T-cell (primary cell): ENCODE data around the gene TTC23. TPM values are rescaled to one million over a fixed set of nuclear protein-coding genes. Genes with fewer than 3 reads are reported as not detected.

Experiments used
- ATAC-seq, 4 experiments: fragments of 200-7000 bp in 3 of 4; fragments of 150-1000 bp in 1 of 4; cut with Tn5 transposase; replicated peaks in 1 of 4; 1 replicate in 3 of 4; 2 replicates in 1 of 4; pipeline ENCODE4 v1.10.0; 2021; ENCODE audit warnings: moderate library complexity in 3 of 4, mild to moderate bottlenecking in 2 of 4, moderate number of reproducible peaks in 1 of 4
- CTCF ChIA-PET, 2 donors: fragments of 300-600 bp; sonication (Branson Sonifier 250); formaldehyde crosslinking; loops; one replicate each; lab custom pipeline; 2022; ENCODE audit warnings: antibody characterized with exemption in 2 of 2; lab: Charles Lee
- POLR2A ChIA-PET, 2 donors: fragments of 300-600 bp; sonication (Branson Sonifier 250); formaldehyde crosslinking; loops; one replicate each; lab custom pipeline; 2022; ENCODE audit warnings: antibody characterized with exemption in 2 of 2; lab: Charles Lee
- DNase-seq, 35 experiments: peaks; one replicate each; pipeline versions ENCODE4 v3.0.0 to v3.0.0-alpha.2; 2013 to 2023
- H3K27ac ChIP-seq: one replicate; pipeline ENCODE4 v1.5.1; 2013; ENCODE audit warnings: low read length
- H3K27me3 ChIP-seq, 2 experiments: replicated peaks in 1 of 2; 1 replicate in 1 of 2; 2 replicates in 1 of 2; pipeline versions ENCODE4 v1.6.1 to v1.7.0; 2013; ENCODE audit warnings: low read length in 1 of 2, mixed read lengths in 1 of 2; ENCODE audit not compliant: control insufficient read depth in 2 of 2, insufficient read depth in 2 of 2; ENCODE audit errors: extremely low read depth in 1 of 2
- H3K36me3 ChIP-seq, 2 donors: 1 replicate in 1 of 2; 2 replicates in 1 of 2; pipeline versions ENCODE4 v1.6.1 to v1.7.0; 2013; ENCODE audit warnings: low read length in 1 of 2; ENCODE audit not compliant: control insufficient read depth in 2 of 2, insufficient read depth in 1 of 2; ENCODE audit errors: extremely low read depth in 1 of 2
- H3K4me1 ChIP-seq, 2 experiments: 1 replicate in 1 of 2; 2 replicates in 1 of 2; pipeline versions ENCODE4 v1.6.1 to v1.7.0; 2013; ENCODE audit warnings: low read length in 2 of 2, mixed read lengths in 1 of 2; ENCODE audit not compliant: insufficient read depth in 2 of 2, control insufficient read depth in 1 of 2; ENCODE audit errors: extremely low read depth in 1 of 2
- H3K4me3 ChIP-seq, 2 donors: 1 replicate in 1 of 2; 2 replicates in 1 of 2; pipeline versions ENCODE4 v1.5.1 to v1.7.0; 2013; ENCODE audit warnings: mild to moderate bottlenecking in 2 of 2, low read length in 1 of 2, moderate library complexity in 1 of 2; ENCODE audit not compliant: control insufficient read depth in 1 of 2; ENCODE audit errors: extremely low read depth in 1 of 2
- H3K9me3 ChIP-seq: 2 replicates; pipeline ENCODE4 v1.7.0; 2013
- H3K27ac Mint-ChIP-seq, 2 donors: one replicate each; pipeline ENCODE4 v1.8.0; 2020 to 2021; ENCODE audit warnings: mild to moderate bottlenecking in 2 of 2, mixed read lengths in 2 of 2
- H3K27me3 Mint-ChIP-seq, 2 donors: one replicate each; pipeline ENCODE4 v1.8.0; 2021 to 2022; ENCODE audit warnings: mixed read lengths in 2 of 2
- H3K36me3 Mint-ChIP-seq: one replicate; pipeline ENCODE4 v1.8.0; 2021; ENCODE audit warnings: mixed read lengths
- H3K4me1 Mint-ChIP-seq, 3 donors: one replicate each; pipeline ENCODE4 v1.8.0; 2020 to 2022; ENCODE audit warnings: mixed read lengths in 3 of 3, mild to moderate bottlenecking in 1 of 3
- H3K4me3 Mint-ChIP-seq, 3 donors: one replicate each; pipeline ENCODE4 v1.8.0; 2020 to 2022; ENCODE audit warnings: mild to moderate bottlenecking in 3 of 3, mixed read lengths in 3 of 3, moderate library complexity in 3 of 3
- H3K9me3 Mint-ChIP-seq, 3 donors: one replicate each; pipeline ENCODE4 v1.8.0; 2020 to 2022; ENCODE audit warnings: mixed read lengths in 3 of 3
- WGBS: methylation state at CpG from one replicate; pipeline ENCODE4 v1.1.5; 2013; ENCODE audit warnings: missing lambda C conversion rate; ENCODE audit not compliant: insufficient coverage; 5-methylcytosine and 5-hydroxymethylcytosine counted together
- total RNA-seq, 35 experiments: library from RNA in 6 of 35; stranded (reverse) in 6 of 35; fragments of 120-200 nt in 1 of 35; gene quantifications; one replicate each; pipeline versions ENCODE4 v1.2.1 to v1.2.4 and lab custom pipeline; 2013 to 2026

The TTC23 gene
- total RNA-seq, 5 donors from 2014 or later (not counting 1 experiment from before 2014, with no cell fraction given), result 0.18 to 2.2 (median 1.3) TPM; not detected in 2

- Histone ChIP-seq H3K9me3 (no peaks in the 10 kb centered on the region), H3K27ac (no peak overlapping the region), H3K27me3 (peaks cover 0 to 2% of the 10 kb centered on the region in 2 experiments), H3K4me1 (no peaks in the 10 kb centered on the region), H3K36me3 (no peaks in the 10 kb centered on the region), H3K4me3 (no peak overlapping the region)
- H3K9me3 Mint-ChIP-seq, result no peaks in the 10 kb centered on the region
- H3K36me3 Mint-ChIP-seq, result no peaks in the 10 kb centered on the region
- no peaks in the 10 kb centered on the region for H3K27me3 Mint-ChIP-seq
- DNase-seq (no peak), ATAC-seq (no peak)
- H3K4me1 Mint-ChIP-seq, result no peaks in the 10 kb centered on the region
- WGBS, result 87% methylated on average over 12 of the region's 13 CpGs
- H3K4me3 Mint-ChIP-seq, result no peak overlapping the region
- H3K27ac Mint-ChIP-seq, result no peak overlapping the region
- POLR2A ChIA-PET, result no interaction called here
- CTCF ChIA-PET, result no interaction called here
Observed at GRCh38 chr15:99137111-99137546, 112.3 kb downstream of the TTC23 start.

DNA sequence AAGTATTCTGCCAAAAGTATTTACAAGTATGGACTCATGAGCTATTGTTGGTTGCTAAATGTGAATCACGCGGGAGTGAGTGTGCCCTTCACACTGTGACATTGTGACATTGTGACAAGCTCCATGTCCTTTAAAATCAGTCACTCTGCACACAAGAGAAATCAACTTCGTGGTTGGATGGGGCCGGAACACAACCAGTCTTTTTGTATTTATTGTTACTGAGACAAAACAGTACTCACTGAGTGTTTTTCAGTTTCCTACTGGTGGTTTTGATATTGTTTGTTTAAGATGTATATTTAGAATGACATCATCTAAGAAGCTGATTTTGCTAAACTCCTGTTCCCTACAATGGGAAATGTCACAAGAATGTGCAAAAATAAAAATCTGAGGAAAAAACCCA is 114.2 kb downstream of the TTC23 start:
- no CpG with 5 or more reads among the region's 4 CpGs for WGBS
- no peaks in the 10 kb centered on the region for H3K4me1 Mint-ChIP-seq
- H3K36me3 Mint-ChIP-seq, result no peaks in the 10 kb centered on the region
- no peak overlapping the region for H3K4me3 Mint-ChIP-seq
- DNase-seq (no peak), ATAC-seq (no peak)
- no peaks in the 10 kb centered on the region for H3K27me3 Mint-ChIP-seq
- Histone ChIP-seq H3K4me1 (no peaks in the 10 kb centered on the region), H3K27me3 (peaks cover 0 to 2% of the 10 kb centered on the region in 2 experiments), H3K27ac (no peak overlapping the region), H3K36me3 (peaks cover 0 to 3% of the 10 kb centered on the region in 2 donors), H3K9me3 (no peaks in the 10 kb centered on the region), H3K4me3 (no peak overlapping the region)
- POLR2A ChIA-PET, result no interaction called here
- H3K9me3 Mint-ChIP-seq, result no peaks in the 10 kb centered on the region
- H3K27ac Mint-ChIP-seq, result no peak overlapping the region
- CTCF ChIA-PET, result no interaction called here

GRCh38 chr15:99134317-99134821 is 115.0 kb downstream of the TTC23 start:
- Histone ChIP-seq H3K9me3 (no peaks in the 10 kb centered on the region), H3K36me3 (peaks cover 0 to 3% of the 10 kb centered on the region in 2 donors), H3K4me1 (no peaks in the 10 kb centered on the region), H3K4me3 (no peak overlapping the region), H3K27me3 (peaks cover 0 to 2% of the 10 kb centered on the region in 2 experiments), H3K27ac (no peak overlapping the region)
- Mint-ChIP-seq H3K4me1 (no peaks in the 10 kb centered on the region), H3K27ac (no peak overlapping the region), H3K9me3 (no peaks in the 10 kb centered on the region), H3K4me3 (no peak overlapping the region), H3K36me3 (no peaks in the 10 kb centered on the region), H3K27me3 (no peaks in the 10 kb centered on the region)
- 86% methylated on average over 4 of the region's 11 CpGs for WGBS
- CTCF ChIA-PET, result no interaction called here
- POLR2A ChIA-PET, result no interaction called here
- ATAC-seq (no peak), DNase-seq (no peak)

DNA sequence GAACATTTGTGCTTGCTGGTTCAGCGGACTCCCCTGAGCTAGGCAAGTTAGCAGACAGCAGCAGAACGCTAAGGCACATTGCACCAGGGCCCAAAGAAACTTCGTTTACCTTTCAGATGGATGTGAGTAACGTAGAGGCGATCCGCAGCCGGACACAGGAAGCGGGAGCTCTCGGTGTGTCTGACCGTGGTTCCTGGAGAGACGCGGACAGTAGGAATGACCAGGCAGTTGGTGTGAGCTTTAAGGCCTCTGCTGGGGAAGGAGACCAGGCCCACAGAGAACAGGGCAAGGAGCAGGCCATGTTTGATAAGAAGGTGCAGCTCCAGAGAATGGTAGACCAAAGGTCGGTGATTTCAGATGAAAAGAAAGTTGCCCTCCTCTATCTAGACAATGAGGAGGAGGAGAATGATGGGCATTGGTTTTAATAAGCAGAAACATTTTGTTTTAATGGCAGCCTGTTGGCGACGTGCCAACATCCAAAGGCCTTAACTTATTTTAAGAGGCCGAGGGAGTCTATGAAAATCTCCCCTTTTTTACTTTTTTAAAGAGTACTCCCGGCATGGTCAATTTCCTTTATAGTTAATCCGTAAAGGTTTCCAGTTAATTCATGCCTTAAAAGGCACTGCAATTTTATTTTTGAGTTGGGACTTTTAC is 116.6 kb downstream of the TTC23 start:
- H3K36me3 ChIP-seq, result peaks cover 0 to 3% of the 10 kb centered on the region in 2 donors
- Mint-ChIP-seq H3K4me3 (no peak overlapping the region), H3K4me1 (no peaks in the 10 kb centered on the region), H3K27me3 (no peaks in the 10 kb centered on the region), H3K9me3 (no peaks in the 10 kb centered on the region), H3K36me3 (no peaks in the 10 kb centered on the region), H3K27ac (no peak overlapping the region)
- 90% methylated on average over 14 of the region's 18 CpGs for WGBS
- H3K4me3 ChIP-seq, result no peak overlapping the region
- DNase-seq, result no peak
- ChIA-PET CTCF (interaction anchor here in 1 of 2 donors (0.6 kb wide), 1 partner anchor 44 kb away, joined by 7 read pairs; no protein-coding TSS in a partner anchor), POLR2A (no interaction called here)
- no peaks in the 10 kb centered on the region for H3K9me3 ChIP-seq
- no peak for ATAC-seq
- H3K27ac ChIP-seq, result no peak overlapping the region
- no peaks in the 10 kb centered on the region for H3K4me1 ChIP-seq
- no peaks in the 10 kb centered on the region for H3K27me3 ChIP-seq

DNA sequence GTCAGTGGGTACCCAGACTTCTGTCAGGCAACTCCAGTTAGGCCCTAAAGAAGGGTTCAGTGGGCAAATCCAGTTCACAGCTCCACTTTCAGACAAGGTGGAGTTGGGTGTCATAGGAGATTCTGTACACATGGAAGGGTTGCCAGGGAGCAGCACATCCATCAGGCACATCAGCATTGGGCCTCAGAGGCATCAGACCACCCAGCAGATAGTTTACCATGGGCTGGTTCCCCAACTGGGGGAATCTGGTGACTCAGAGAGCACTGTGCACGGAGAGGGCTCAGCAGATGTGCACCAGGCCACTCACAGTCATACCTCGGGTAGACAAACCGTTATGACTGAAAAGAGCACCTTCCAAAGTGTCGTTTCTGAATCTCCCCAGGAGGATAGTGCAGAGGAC is 117.3 kb downstream of the TTC23 start:
- Histone ChIP-seq H3K36me3 (peaks cover 0 to 3% of the 10 kb centered on the region in 2 donors), H3K4me1 (no peaks in the 10 kb centered on the region), H3K9me3 (no peaks in the 10 kb centered on the region), H3K4me3 (no peak overlapping the region), H3K27me3 (no peaks in the 10 kb centered on the region), H3K27ac (no peak overlapping the region)
- WGBS, result 88% methylated on average over 4 of the region's 4 CpGs
- no peak for DNase-seq
- Mint-ChIP-seq H3K4me3 (no peak overlapping the region), H3K9me3 (no peaks in the 10 kb centered on the region), H3K36me3 (no peaks in the 10 kb centered on the region), H3K4me1 (no peaks in the 10 kb centered on the region), H3K27ac (no peak overlapping the region), H3K27me3 (no peaks in the 10 kb centered on the region)
- ChIA-PET CTCF (no interaction called here), POLR2A (no interaction called here)
- no peak for ATAC-seq

DNA sequence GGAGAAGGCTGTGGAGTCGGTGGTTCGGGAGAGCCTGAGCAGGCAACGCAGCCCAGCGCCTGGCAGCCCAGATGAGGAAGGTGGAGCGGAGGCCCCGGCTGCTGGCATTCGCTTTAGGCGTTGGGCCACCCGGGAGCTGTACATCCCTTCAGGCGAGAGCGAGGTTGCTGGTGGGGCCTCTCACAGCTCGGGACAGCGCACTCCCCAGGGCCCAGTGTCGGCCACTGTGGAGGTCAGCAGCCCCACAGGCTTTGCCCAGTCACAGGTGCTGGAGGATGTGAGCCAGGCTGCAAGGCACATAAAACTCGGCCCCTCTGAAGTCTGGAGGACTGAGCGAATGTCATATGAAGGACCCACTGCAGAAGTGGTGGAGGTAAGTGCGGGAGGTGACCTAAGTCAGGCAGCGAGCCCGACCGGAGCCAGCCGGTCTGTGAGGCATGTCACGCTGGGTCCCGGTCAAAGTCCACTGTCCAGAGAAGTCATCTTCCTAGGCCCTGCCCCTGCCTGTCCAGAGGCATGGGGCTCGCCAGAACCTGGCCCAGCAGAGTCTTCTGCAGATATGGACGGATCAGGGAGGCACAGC is 117.8 kb downstream of the TTC23 start:
- Mint-ChIP-seq H3K9me3 (no peaks in the 10 kb centered on the region), H3K27me3 (no peaks in the 10 kb centered on the region), H3K36me3 (no peaks in the 10 kb centered on the region), H3K4me3 (no peak overlapping the region), H3K4me1 (no peaks in the 10 kb centered on the region), H3K27ac (no peak overlapping the region)
- Histone ChIP-seq H3K4me3 (no peak overlapping the region), H3K9me3 (no peaks in the 10 kb centered on the region), H3K36me3 (peaks cover 0 to 3% of the 10 kb centered on the region in 2 donors), H3K27me3 (no peaks in the 10 kb centered on the region), H3K27ac (no peak overlapping the region), H3K4me1 (no peaks in the 10 kb centered on the region)
- POLR2A ChIA-PET, result no interaction called here
- no peak for ATAC-seq
- WGBS, result 91% methylated on average over 14 of the region's 25 CpGs
- CTCF ChIA-PET, result no interaction called here
- DNase-seq, result no peak
